ENCODE measurements around the gene ACKR3. TPM values are rescaled to one million over a fixed set of nuclear protein-coding genes. Genes with fewer than 3 reads are reported as not detected.

Gene ACKR3
- total and polyA plus RNA-seq, 10 of the 15 experiments (the other 5 are each of a cell fraction or from before 2014, with no cell fraction given), result 3.0 to 154 (median 6.4) TPM

- POLR2A ChIA-PET, result no interaction called here
- FAIRE-seq, result no peak
- Histone ChIP-seq H3K9me3 (replicated peaks; ENCODE audit: control insufficient read depth, insufficient read depth, low read length) (no peaks in the 10 kb centered on the region; the same call in 2 of the 3 replicates), H3K36me3 (ENCODE audit: control insufficient read depth in 2 of 2, insufficient read depth in 2 of 2, low read length in 1 of 2) (no peaks in the 10 kb centered on the region), H3K27ac (ENCODE audit: control insufficient read depth, insufficient read depth) (no peak overlapping the region), H3K4me3 (no peak overlapping the region), H3K79me2 (ENCODE audit: control insufficient read depth, insufficient read depth, low read length) (no peaks in the 10 kb centered on the region), H3K27me3 (replicated peaks in 1 of 2; ENCODE audit: control insufficient read depth in 2 of 2, insufficient read depth in 2 of 2, low read length in 1 of 2) (no peaks in the 10 kb centered on the region), H4K20me1 (ENCODE audit: control insufficient read depth, insufficient read depth) (no peaks in the 10 kb centered on the region), H3K4me1 (ENCODE audit: control insufficient read depth, insufficient read depth, low read length) (no peaks in the 10 kb centered on the region), H3K4me2 (ENCODE audit: control insufficient read depth, insufficient read depth) (no peak overlapping the region), H3K9ac (ENCODE audit: control insufficient read depth, insufficient read depth, low read length) (no peak overlapping the region), H2AFZ (ENCODE audit: control insufficient read depth, low read depth, low read length) (no peak overlapping the region)
- in situ Hi-C loops (cut with MboI), result no loop called here
- TF ChIP-seq ZNF592 (IDR thresholded peaks at IDR 0.05), result no peak
- TF ChIP-seq NR2C2 (IDR thresholded peaks at IDR 0.05; ENCODE audit: borderline replicate concordance, control insufficient read depth, insufficient read length, low read depth), result no peak
- TF ChIP-seq FOS (IDR thresholded peaks at IDR 0.05; ENCODE audit: borderline replicate concordance, extremely low read depth, insufficient read length), result no peak
- BruUV-seq (replicated peaks), result no TSS peak
- ATAC-seq, result no peak
- SMC1A ChIA-PET (ENCODE audit: uncharacterized antibody, unreplicated experiment), result no interaction called here
- no peak for DNase-seq (ENCODE audit: low read depth, low spot score)
- RAD21 ChIA-PET (ENCODE audit: unreplicated experiment), result no interaction called here
- CTCF ChIA-PET, result no interaction called here
- intact Hi-C loops (cut with micrococcal nuclease; ENCODE audit: unreplicated experiment), result no loop called here
Observed at GRCh38 chr2:236593956-236594355, 24.3 kb downstream of the ACKR3 start.
